ENCODE data around the gene APH1B. TPM values are rescaled to one million over a fixed set of nuclear protein-coding genes. Genes with fewer than 3 reads are reported as not detected.

APH1B gene
- total RNA-seq, 1 experiment from 2014 or later = 5.2 TPM

DNA sequence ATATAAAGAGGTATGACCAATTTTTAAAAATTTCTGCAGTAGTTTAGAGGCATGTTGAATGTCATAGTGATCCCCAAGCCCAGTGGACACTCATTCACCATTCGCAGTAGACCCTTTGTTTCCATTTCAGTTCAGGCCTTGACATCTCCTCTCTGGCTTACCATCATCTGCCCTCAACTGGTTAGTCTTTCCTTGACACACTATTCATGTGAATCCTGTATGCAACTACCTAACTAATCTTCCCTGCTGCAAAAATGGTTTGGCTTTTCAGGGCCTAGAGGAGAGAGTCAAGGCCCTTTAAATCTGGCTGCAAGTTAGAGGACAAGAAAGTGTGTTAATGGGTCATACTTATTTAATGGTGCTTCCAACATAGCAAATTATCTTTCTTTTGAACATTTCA, 10.9 kb downstream of the APH1B start:
- DNase-seq (ENCODE audit: unreplicated experiment) = no peak
- intact Hi-C loops (cut with micrococcal nuclease) = loop anchor here (1.0 to 5.0 kb wide), 2 partner anchors 94 to 115 kb away; partner anchors contain the start of gene CA12
- CTCF ChIA-PET = interaction anchor here (0.6 to 5.6 kb wide), 15 partner anchors 8 to 1318 kb away, joined by 3 to 70 read pairs (median 5); no protein-coding TSS in a partner anchor
- H3K27ac Mint-ChIP-seq (ENCODE audit: low read depth, unreplicated experiment) = no peak overlapping the region
- H3K4me1 Mint-ChIP-seq (ENCODE audit: insufficient read depth, unreplicated experiment) = no peaks in the 10 kb centered on the region
- no peaks in the 10 kb centered on the region for H3K27me3 Mint-ChIP-seq (ENCODE audit: insufficient read depth, unreplicated experiment)
- H3K9me3 Mint-ChIP-seq (ENCODE audit: unreplicated experiment) = no peaks in the 10 kb centered on the region
- TF ChIP-seq, protein P1, sequence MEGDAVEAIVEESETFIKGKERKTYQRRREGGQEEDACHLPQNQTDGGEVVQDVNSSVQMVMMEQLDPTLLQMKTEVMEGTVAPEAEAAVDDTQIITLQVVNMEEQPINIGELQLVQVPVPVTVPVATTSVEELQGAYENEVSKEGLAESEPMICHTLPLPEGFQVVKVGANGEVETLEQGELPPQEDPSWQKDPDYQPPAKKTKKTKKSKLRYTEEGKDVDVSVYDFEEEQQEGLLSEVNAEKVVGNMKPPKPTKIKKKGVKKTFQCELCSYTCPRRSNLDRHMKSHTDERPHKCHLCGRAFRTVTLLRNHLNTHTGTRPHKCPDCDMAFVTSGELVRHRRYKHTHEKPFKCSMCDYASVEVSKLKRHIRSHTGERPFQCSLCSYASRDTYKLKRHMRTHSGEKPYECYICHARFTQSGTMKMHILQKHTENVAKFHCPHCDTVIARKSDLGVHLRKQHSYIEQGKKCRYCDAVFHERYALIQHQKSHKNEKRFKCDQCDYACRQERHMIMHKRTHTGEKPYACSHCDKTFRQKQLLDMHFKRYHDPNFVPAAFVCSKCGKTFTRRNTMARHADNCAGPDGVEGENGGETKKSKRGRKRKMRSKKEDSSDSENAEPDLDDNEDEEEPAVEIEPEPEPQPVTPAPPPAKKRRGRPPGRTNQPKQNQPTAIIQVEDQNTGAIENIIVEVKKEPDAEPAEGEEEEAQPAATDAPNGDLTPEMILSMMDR (IDR thresholded peaks at IDR 0.05; ENCODE audit: unreplicated experiment) = no peak
- H3K36me3 Mint-ChIP-seq (ENCODE audit: insufficient read depth, unreplicated experiment) = peaks cover 2% of the 10 kb centered on the region
- POLR2A ChIA-PET = interaction anchor here (1.0 to 2.1 kb wide), 3 partner anchors 10 to 116 kb away, joined by 3 to 8 read pairs (median 4); no protein-coding TSS in a partner anchor
- no TSS peak for BruUV-seq (replicated peaks)
- no peak overlapping the region for H3K4me3 Mint-ChIP-seq (ENCODE audit: unreplicated experiment)

DNA sequence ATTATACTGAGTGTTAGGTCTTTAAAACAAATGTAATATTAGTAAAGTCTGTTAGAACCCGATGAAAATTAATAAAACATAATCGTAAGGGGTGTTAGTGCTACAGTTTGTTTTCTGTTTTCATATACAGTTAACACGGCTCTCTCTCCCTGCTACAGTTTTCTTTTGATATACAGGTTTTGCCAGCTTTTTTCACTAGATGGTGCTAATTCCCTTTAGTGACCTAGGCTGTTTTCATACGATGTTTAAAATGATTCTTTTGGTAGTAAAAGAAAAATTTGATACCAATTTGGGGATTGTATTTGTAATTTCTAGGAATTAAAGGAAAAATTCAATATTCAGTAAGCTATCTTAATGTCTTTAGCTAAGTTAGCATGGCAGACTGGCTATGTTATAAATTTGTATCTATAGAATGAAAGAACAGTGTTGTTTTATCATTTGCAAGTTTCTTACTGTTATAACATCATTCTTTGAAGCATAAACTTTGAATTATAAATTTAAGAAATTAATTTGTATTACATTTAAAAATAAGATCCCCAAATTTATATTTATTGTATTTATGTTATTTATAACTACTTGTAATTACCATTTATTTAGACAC, 11.5 kb downstream of the APH1B start:
- Mint-ChIP-seq H3K27ac (ENCODE audit: low read depth, unreplicated experiment) (no peak overlapping the region), H3K27me3 (ENCODE audit: insufficient read depth, unreplicated experiment) (no peaks in the 10 kb centered on the region), H3K9me3 (ENCODE audit: unreplicated experiment) (no peaks in the 10 kb centered on the region), H3K4me3 (ENCODE audit: unreplicated experiment) (no peak overlapping the region), H3K4me1 (ENCODE audit: insufficient read depth, unreplicated experiment) (no peaks in the 10 kb centered on the region), H3K36me3 (ENCODE audit: insufficient read depth, unreplicated experiment) (no peaks in the 10 kb centered on the region)
- POLR2A ChIA-PET = interaction anchor here (1.0 to 2.1 kb wide), 3 partner anchors 11 to 115 kb away, joined by 3 to 8 read pairs (median 4); no protein-coding TSS in a partner anchor
- CTCF ChIA-PET = interaction anchor here (0.6 to 5.6 kb wide), 13 partner anchors 9 to 856 kb away, joined by 3 to 70 read pairs (median 4); no protein-coding TSS in a partner anchor
- intact Hi-C loops (cut with micrococcal nuclease) = loop anchor here (1.0 to 5.0 kb wide), 3 partner anchors 93 to 310 kb away; partner anchors contain the start of gene CA12
- BruUV-seq (replicated peaks) = no TSS peak
- TF ChIP-seq, protein P1 (IDR thresholded peaks at IDR 0.05; ENCODE audit: unreplicated experiment) = peak; percentile 61
- peak; percentile 67 for DNase-seq (ENCODE audit: unreplicated experiment)

DNA sequence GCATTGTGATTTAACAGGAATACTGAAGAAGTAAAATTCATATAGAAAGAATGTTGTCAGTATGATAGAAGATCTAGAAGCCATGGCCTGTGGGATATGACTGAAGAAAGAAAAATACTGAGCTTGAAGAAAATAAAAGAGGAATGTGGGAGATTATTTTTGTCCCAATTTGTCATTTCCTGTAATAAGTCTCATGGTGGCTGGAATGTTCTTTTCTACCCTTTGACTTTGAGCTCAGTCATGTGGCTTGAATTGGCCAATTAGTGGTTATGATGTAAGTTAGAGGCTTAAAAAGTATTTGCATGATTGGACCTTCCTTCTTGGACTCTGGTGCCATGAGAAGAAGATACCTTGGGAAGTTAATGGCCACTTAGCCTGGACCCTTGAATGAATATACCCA, 14.1 kb downstream of the APH1B start:
- Mint-ChIP-seq H3K4me1 (ENCODE audit: insufficient read depth, unreplicated experiment) (no peaks in the 10 kb centered on the region), H3K27ac (ENCODE audit: low read depth, unreplicated experiment) (no peak overlapping the region), H3K36me3 (ENCODE audit: insufficient read depth, unreplicated experiment) (no peaks in the 10 kb centered on the region), H3K4me3 (ENCODE audit: unreplicated experiment) (no peak overlapping the region), H3K9me3 (ENCODE audit: unreplicated experiment) (no peaks in the 10 kb centered on the region), H3K27me3 (ENCODE audit: insufficient read depth, unreplicated experiment) (no peaks in the 10 kb centered on the region)
- ChIA-PET POLR2A (interaction anchor here (0.6 to 2.2 kb wide), 5 partner anchors 14 to 114 kb away, joined by 3 to 11 read pairs (median 3); partner anchors contain the start of gene APH1B), CTCF (interaction anchor here (0.6 to 5.6 kb wide), 9 partner anchors 19 to 308 kb away, joined by 3 to 70 read pairs (median 4); partner anchors contain the start of gene CA12)
- intact Hi-C loops (cut with micrococcal nuclease) = no loop called here
- TF ChIP-seq, protein P1 (IDR thresholded peaks at IDR 0.05; ENCODE audit: unreplicated experiment) = no peak
- DNase-seq (ENCODE audit: unreplicated experiment) = no peak
- no TSS peak for BruUV-seq (replicated peaks)

DNA sequence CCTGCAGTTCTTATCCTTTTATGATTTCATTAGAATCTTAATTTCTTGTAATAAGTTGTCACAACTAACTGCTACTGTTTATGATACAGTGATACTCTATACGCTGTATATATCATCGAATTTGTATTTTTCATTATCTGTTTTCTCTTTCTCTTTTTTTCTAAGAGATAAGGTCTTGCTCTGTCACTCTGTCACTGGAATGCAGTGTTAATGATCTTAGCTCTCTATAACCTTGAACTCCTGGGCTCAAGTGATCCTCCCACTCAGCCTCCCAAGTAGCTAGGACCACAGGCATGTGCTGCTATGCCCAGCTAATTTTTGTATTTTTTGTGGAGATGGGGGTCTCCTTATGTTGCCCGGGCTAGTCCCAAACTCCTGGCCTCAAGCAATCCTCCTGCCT, 14.8 kb downstream of the APH1B start:
- H3K9me3 Mint-ChIP-seq (ENCODE audit: unreplicated experiment) = no peaks in the 10 kb centered on the region
- H3K27ac Mint-ChIP-seq (ENCODE audit: low read depth, unreplicated experiment) = no peak overlapping the region
- TF ChIP-seq, protein P1 (IDR thresholded peaks at IDR 0.05; ENCODE audit: unreplicated experiment) = no peak
- H3K27me3 Mint-ChIP-seq (ENCODE audit: insufficient read depth, unreplicated experiment) = no peaks in the 10 kb centered on the region
- DNase-seq (ENCODE audit: unreplicated experiment) = no peak
- CTCF ChIA-PET = interaction anchor here (1.0 to 5.6 kb wide), 6 partner anchors 18 to 307 kb away, joined by 3 to 70 read pairs (median 8); no protein-coding TSS in a partner anchor
- no peaks in the 10 kb centered on the region for H3K4me1 Mint-ChIP-seq (ENCODE audit: insufficient read depth, unreplicated experiment)
- POLR2A ChIA-PET = interaction anchor here (0.6 to 1.8 kb wide), 3 partner anchors 14 to 113 kb away, joined by 3 to 6 read pairs (median 3); partner anchors contain the start of gene APH1B
- intact Hi-C loops (cut with micrococcal nuclease) = no loop called here
- H3K4me3 Mint-ChIP-seq (ENCODE audit: unreplicated experiment) = no peak overlapping the region
- no TSS peak for BruUV-seq (replicated peaks)
- no peaks in the 10 kb centered on the region for H3K36me3 Mint-ChIP-seq (ENCODE audit: insufficient read depth, unreplicated experiment)

Data from MCF 10A (cell line).